HG03571 (cell line): ENCODE data around the gene TCOF1.

Experiments used
- ATAC-seq: cut with Tn5 transposase; IDR thresholded peaks from one replicate; pipeline ENCODE4 v1.9.1; 2021; ENCODE audit not compliant: unreplicated experiment

Gene TCOF1

GRCh38 chr5:150325426-150325825, 32.1 kb upstream of the TCOF1 start:
- ATAC-seq = no peak

GRCh38 chr5:150326707-150327106, 30.8 kb upstream of the TCOF1 start:
- no peak for ATAC-seq

- ATAC-seq = no peak
Measured at GRCh38 chr5:150327139-150327538, 30.4 kb upstream of the TCOF1 start.

GRCh38 chr5:150328515-150328914, 29.0 kb upstream of the TCOF1 start:
- no peak for ATAC-seq

GRCh38 chr5:150329038-150329437, 28.5 kb upstream of the TCOF1 start:
- no peak for ATAC-seq

- no peak for ATAC-seq
Measured at GRCh38 chr5:150329881-150330876, 27.3 kb upstream of the TCOF1 start.

GRCh38 chr5:150333400-150333799, 24.1 kb upstream of the TCOF1 start:
- no peak for ATAC-seq

GRCh38 chr5:150335778-150336177, 21.7 kb upstream of the TCOF1 start:
- ATAC-seq = no peak

GRCh38 chr5:150338546-150338945, 19.0 kb upstream of the TCOF1 start:
- no peak for ATAC-seq

GRCh38 chr5:150339165-150339564, 18.3 kb upstream of the TCOF1 start:
- no peak for ATAC-seq

GRCh38 chr5:150339841-150340240, 17.7 kb upstream of the TCOF1 start:
- ATAC-seq = no peak

GRCh38 chr5:150340614-150341255, 16.8 kb upstream of the TCOF1 start:
- no peak for ATAC-seq

- no peak for ATAC-seq
Measured at GRCh38 chr5:150341331-150341730, 16.2 kb upstream of the TCOF1 start.

- no peak for ATAC-seq
Measured at GRCh38 chr5:150341989-150342388, 15.5 kb upstream of the TCOF1 start.

GRCh38 chr5:150342583-150342982, 14.9 kb upstream of the TCOF1 start:
- ATAC-seq = no peak

GRCh38 chr5:150343994-150344631, 13.4 kb upstream of the TCOF1 start:
- no peak for ATAC-seq

- no peak for ATAC-seq
Measured at GRCh38 chr5:150345716-150346115, 11.8 kb upstream of the TCOF1 start.

GRCh38 chr5:150346592-150346991, 10.9 kb upstream of the TCOF1 start:
- no peak for ATAC-seq

- ATAC-seq = no peak
Measured at GRCh38 chr5:150347003-150347402, 10.5 kb upstream of the TCOF1 start.

- ATAC-seq = no peak
Measured at GRCh38 chr5:150347451-150347850, 10.0 kb upstream of the TCOF1 start.

GRCh38 chr5:150349681-150350275, 7.7 kb upstream of the TCOF1 start:
- no peak for ATAC-seq
